ENCODE measurements around the gene RPH3AL. TPM values are rescaled to one million over a fixed set of nuclear protein-coding genes. Genes with fewer than 3 reads are reported as not detected.

Gene RPH3AL
- total RNA-seq, 2 donors from 2014 or later: 1.3 to 3.5 TPM

GRCh38 chr17:310111-311010 is 42.2 kb downstream of the RPH3AL start:
- no peaks in the 10 kb centered on the region for H3K9me3 ChIP-seq (ENCODE audit: control insufficient read depth, low read length, poor library complexity, severe bottlenecking)
- H3K27ac Mint-ChIP-seq: no peak overlapping the region
- no peak for ATAC-seq
- peaks cover 3% of the 10 kb centered on the region for H3K4me1 Mint-ChIP-seq
- no peak for DNase-seq
- H3K27me3 Mint-ChIP-seq: no peaks in the 10 kb centered on the region
- no peak overlapping the region for H3K4me3 Mint-ChIP-seq
- H3K36me3 Mint-ChIP-seq (ENCODE audit: low read depth): no peaks in the 10 kb centered on the region

- no peak overlapping the region for H3K4me3 Mint-ChIP-seq
- no peaks in the 10 kb centered on the region for H3K36me3 Mint-ChIP-seq (ENCODE audit: low read depth)
- H3K4me1 Mint-ChIP-seq: peaks cover 3% of the 10 kb centered on the region
- H3K9me3 ChIP-seq (ENCODE audit: control insufficient read depth, low read length, poor library complexity, severe bottlenecking): no peaks in the 10 kb centered on the region
- ATAC-seq (peak; percentile 27), DNase-seq (no peak)
- H3K27ac Mint-ChIP-seq: no peak overlapping the region
- H3K27me3 Mint-ChIP-seq: no peaks in the 10 kb centered on the region
Observed at GRCh38 chr17:309361-309888, 43.2 kb downstream of the RPH3AL start.

- no peaks in the 10 kb centered on the region for H3K36me3 Mint-ChIP-seq (ENCODE audit: low read depth)
- H3K4me3 Mint-ChIP-seq: no peak overlapping the region
- no peak for ATAC-seq
- peaks cover 3% of the 10 kb centered on the region for H3K4me1 Mint-ChIP-seq
- peaks cover 4% of the 10 kb centered on the region for H3K27me3 Mint-ChIP-seq
- H3K9me3 ChIP-seq (ENCODE audit: control insufficient read depth, low read length, poor library complexity, severe bottlenecking): no peaks in the 10 kb centered on the region
- DNase-seq: no peak
- peak overlapping the region; percentile 21 for H3K27ac Mint-ChIP-seq
Observed at GRCh38 chr17:307741-308507, 44.7 kb downstream of the RPH3AL start.

- DNase-seq: no peak
Observed at GRCh38 chr17:307295-307691, 45.3 kb downstream of the RPH3AL start.

GRCh38 chr17:306536-307294 is 45.9 kb downstream of the RPH3AL start:
- H3K9me3 ChIP-seq (ENCODE audit: control insufficient read depth, low read length, poor library complexity, severe bottlenecking): no peaks in the 10 kb centered on the region
- no peak overlapping the region for H3K27ac Mint-ChIP-seq
- no peaks in the 10 kb centered on the region for H3K36me3 Mint-ChIP-seq (ENCODE audit: low read depth)
- H3K4me3 Mint-ChIP-seq: no peak overlapping the region
- no peak for ATAC-seq
- no peak for DNase-seq
- H3K4me1 Mint-ChIP-seq: peaks cover 5% of the 10 kb centered on the region
- H3K27me3 Mint-ChIP-seq: peaks cover 16% of the 10 kb centered on the region

More at GRCh38 chr17:307295-307691, 45.3 kb downstream of the RPH3AL start:
- no peak for ATAC-seq
- no peak overlapping the region for H3K4me3 Mint-ChIP-seq
- peaks cover 10% of the 10 kb centered on the region for H3K27me3 Mint-ChIP-seq
- no peak overlapping the region for H3K27ac Mint-ChIP-seq
- H3K9me3 ChIP-seq (ENCODE audit: control insufficient read depth, low read length, poor library complexity, severe bottlenecking): no peaks in the 10 kb centered on the region
- no peaks in the 10 kb centered on the region for H3K36me3 Mint-ChIP-seq (ENCODE audit: low read depth)
- peaks cover 5% of the 10 kb centered on the region for H3K4me1 Mint-ChIP-seq

GRCh38 chr17:306116-306515 is 46.5 kb downstream of the RPH3AL start:
- no peaks in the 10 kb centered on the region for H3K36me3 Mint-ChIP-seq (ENCODE audit: low read depth)
- no peak for ATAC-seq
- peaks cover 20% of the 10 kb centered on the region for H3K27me3 Mint-ChIP-seq
- no peak overlapping the region for H3K27ac Mint-ChIP-seq
- no peak overlapping the region for H3K4me3 Mint-ChIP-seq
- no peak for DNase-seq
- peaks cover 5% of the 10 kb centered on the region for H3K4me1 Mint-ChIP-seq
- no peaks in the 10 kb centered on the region for H3K9me3 ChIP-seq (ENCODE audit: control insufficient read depth, low read length, poor library complexity, severe bottlenecking)

GRCh38 chr17:305090-305976 is 47.3 kb downstream of the RPH3AL start:
- no peaks in the 10 kb centered on the region for H3K36me3 Mint-ChIP-seq (ENCODE audit: low read depth)
- DNase-seq: no peak
- H3K4me1 Mint-ChIP-seq: peaks cover 5% of the 10 kb centered on the region
- H3K9me3 ChIP-seq (ENCODE audit: control insufficient read depth, low read length, poor library complexity, severe bottlenecking): no peaks in the 10 kb centered on the region
- H3K27ac Mint-ChIP-seq: no peak overlapping the region
- ATAC-seq: no peak
- no peak overlapping the region for H3K4me3 Mint-ChIP-seq
- H3K27me3 Mint-ChIP-seq: peaks cover 20% of the 10 kb centered on the region

- H3K9me3 ChIP-seq (ENCODE audit: control insufficient read depth, low read length, poor library complexity, severe bottlenecking): no peaks in the 10 kb centered on the region
- no peak overlapping the region for H3K4me3 Mint-ChIP-seq
- ATAC-seq (no peak), DNase-seq (no peak)
- peaks cover 20% of the 10 kb centered on the region for H3K27me3 Mint-ChIP-seq
- no peak overlapping the region for H3K27ac Mint-ChIP-seq
- peaks cover 5% of the 10 kb centered on the region for H3K4me1 Mint-ChIP-seq
- no peaks in the 10 kb centered on the region for H3K36me3 Mint-ChIP-seq (ENCODE audit: low read depth)
Observed at GRCh38 chr17:304461-304860, 48.1 kb downstream of the RPH3AL start.

GRCh38 chr17:303168-303567 is 49.4 kb downstream of the RPH3AL start:
- Mint-ChIP-seq H3K27me3 (peaks cover 20% of the 10 kb centered on the region), H3K4me1 (peaks cover 5% of the 10 kb centered on the region), H3K4me3 (no peak overlapping the region), H3K27ac (no peak overlapping the region), H3K36me3 (ENCODE audit: low read depth) (no peaks in the 10 kb centered on the region)
- no peak for DNase-seq
- H3K9me3 ChIP-seq (ENCODE audit: control insufficient read depth, low read length, poor library complexity, severe bottlenecking): no peaks in the 10 kb centered on the region
- no peak for ATAC-seq

GRCh38 chr17:302300-302698 is 50.3 kb downstream of the RPH3AL start:
- ATAC-seq (no peak), DNase-seq (no peak)
- no peaks in the 10 kb centered on the region for H3K9me3 ChIP-seq (ENCODE audit: control insufficient read depth, low read length, poor library complexity, severe bottlenecking)
- Mint-ChIP-seq H3K36me3 (ENCODE audit: low read depth) (no peaks in the 10 kb centered on the region), H3K4me1 (peaks cover 2% of the 10 kb centered on the region), H3K4me3 (no peak overlapping the region), H3K27ac (no peak overlapping the region), H3K27me3 (peaks cover 20% of the 10 kb centered on the region)

- Mint-ChIP-seq H3K4me1 (peaks cover 2% of the 10 kb centered on the region), H3K27ac (no peak overlapping the region), H3K4me3 (no peak overlapping the region), H3K27me3 (peaks cover 20% of the 10 kb centered on the region), H3K36me3 (ENCODE audit: low read depth) (no peaks in the 10 kb centered on the region)
- no peaks in the 10 kb centered on the region for H3K9me3 ChIP-seq (ENCODE audit: control insufficient read depth, low read length, poor library complexity, severe bottlenecking)
- DNase-seq (no peak), ATAC-seq (no peak)
Observed at GRCh38 chr17:301681-302299, 50.8 kb downstream of the RPH3AL start.

- H3K4me3 Mint-ChIP-seq: no peak overlapping the region
- peaks cover 20% of the 10 kb centered on the region for H3K27me3 Mint-ChIP-seq
- H3K4me1 Mint-ChIP-seq: peaks cover 2% of the 10 kb centered on the region
- DNase-seq (no peak), ATAC-seq (no peak)
- no peak overlapping the region for H3K27ac Mint-ChIP-seq
- no peaks in the 10 kb centered on the region for H3K9me3 ChIP-seq (ENCODE audit: control insufficient read depth, low read length, poor library complexity, severe bottlenecking)
- H3K36me3 Mint-ChIP-seq (ENCODE audit: low read depth): no peaks in the 10 kb centered on the region
Observed at GRCh38 chr17:300881-301280, 51.7 kb downstream of the RPH3AL start.

Measured in T-helper 17 cell (primary cell).